Ovary (tissue), 9 donors: Measurements from ENCODE around the gene ZP1. TPM values are rescaled to one million over a fixed set of nuclear protein-coding genes. Genes with fewer than 3 reads are reported as not detected.

Experiments
- DNase-seq, 5 donors: peaks; one replicate each; pipeline ENCODE4 v3.0.0-alpha.2; 2019 to 2020
- H3K27ac ChIP-seq, 2 donors: fragments of 200-600 bp; one replicate each; pipeline versions ENCODE4 v1.5.1 to v1.8.0; 2019 to 2022
- H3K27me3 ChIP-seq: fragments of 200-600 bp; one replicate; pipeline ENCODE4 v1.8.0; 2022
- H3K36me3 ChIP-seq: fragments of 200-600 bp; sonication (generic); one replicate; pipeline ENCODE4 v1.5.1; 2019
- H3K4me1 ChIP-seq: one replicate; pipeline ENCODE4 v1.8.1; 2013; ENCODE audit warnings: mild to moderate bottlenecking, moderate library complexity; ENCODE audit not compliant: insufficient read depth
- H3K4me3 ChIP-seq: fragments of 200-600 bp; sonication (generic); one replicate; pipeline ENCODE4 v1.5.1; 2017
- H3K9me3 ChIP-seq, 2 donors: fragments of 200-600 bp in 1 of 2; sonication (generic) in 1 of 2; one replicate each; pipeline versions ENCODE4 v1.5.1 to v1.8.1; 2013 to 2019; ENCODE audit warnings: mild to moderate bottlenecking in 1 of 2, moderate library complexity in 1 of 2
- EP300 ChIP-seq: sonication (generic); formaldehyde crosslinking; IDR thresholded peaks from one replicate; pipeline ENCODE4 v1.6.1; 2017; ENCODE audit warnings: antibody characterized with exemption
- POLR2A ChIP-seq: fragments of 450-650 bp; IDR thresholded peaks from one replicate; pipeline ENCODE4 v1.6.1; 2017; ENCODE audit warnings: antibody characterized with exemption, mild to moderate bottlenecking, moderate library complexity
- WGBS, 3 donors: extraction: QIAGEN DNeasy Blood & Tissue Kit in 1 of 3; methylation state at CpG; one replicate each; pipeline versions ENCODE4 v1.1.5 to v1.1.7; 2013 to 2017; 5-methylcytosine and 5-hydroxymethylcytosine counted together
- intact Hi-C, 4 donors: fragments of 100-400 bp; cut with DNase I; formaldehyde crosslinking; loops; one replicate each; pipeline versions ENCODE4 v1.11.0 to v1.15.1; 2022 to 2023
- polyA plus RNA-seq, 2 donors: library from polyadenylated mRNA; stranded (reverse); fragments of 200-250 nt in 1 of 2; fragments of 350-450 nt in 1 of 2; fragmentation: Illumina TruSeq in 1 of 2; extraction: RNeasy Lipid Tissue Mini Kit (QIAGEN cat#74804) in 1 of 2; gene quantifications; one replicate each; pipeline ENCODE4 v1.2.3, GENCODE V29; 2013 to 2014
- total RNA-seq, 7 donors: library from RNA; depleted of rRNA in 2 of 7; stranded (reverse); fragments of >200 nt in 2 of 7; fragmentation: NEBNext Ultra II Directional in 3 of 7; extraction: Animal tissue kit (Norgen Biotek cat#: 25700) in 3 of 7; gene quantifications; one replicate each; pipeline versions ENCODE4 v1.1.0 to v1.2.4, GENCODE V29; 2016 to 2023
- TF ChIP-seq, protein P1 (sequence below), 3 donors: fragments of 450-650 bp in 2 of 3; fragments of 200-600 bp in 1 of 3; IDR thresholded peaks; one replicate each; pipeline versions ENCODE4 v1.5.1 to v1.8.0; 2016 to 2022; ENCODE audit warnings: antibody characterized with exemption in 3 of 3, mild to moderate bottlenecking in 1 of 3
- donor health status: DM: no; HTN: no; CAD: no; lungs with moderate emphysema.
- donor health status: DM: no; HTN: no; CAD: no.
- donor health status: Bipolar disorder and iron deficiency.
- donor health status: DM: yes; HTN: yes; CAD: no.
- donor health status: DM: no; HTN: no; CAD: no.
- donor health status: DM: yes; HTN: yes; CAD: no.

The ZP1 gene
- total and polyA plus RNA-seq, 9 donors = 0.17 TPM; not detected in 8

DNA sequence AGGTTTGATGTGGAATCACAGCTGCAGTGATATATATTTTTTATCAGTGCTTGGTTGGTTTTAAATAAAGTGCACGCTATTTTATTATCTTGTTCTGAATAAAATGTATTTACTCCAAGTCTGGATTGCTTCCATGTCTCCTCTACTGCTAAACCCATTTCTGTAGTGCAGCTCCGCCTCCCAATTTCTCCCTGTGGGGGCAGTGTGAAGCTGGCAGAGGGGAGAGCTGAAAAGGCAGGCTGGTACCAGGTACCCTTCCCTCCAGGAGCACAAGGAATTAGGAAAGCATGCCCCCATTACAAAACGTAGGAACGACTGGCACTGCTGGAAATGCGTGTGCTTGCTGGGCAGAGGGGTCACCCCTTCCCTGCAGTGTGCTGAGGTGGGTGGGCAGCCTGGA lies 56.0 kb downstream of the ZP1 start:
- no peaks in the 10 kb centered on the region for H3K27me3 ChIP-seq
- 56 to 67% (median 61%) methylated on average over 5 of the region's 5 CpGs for whole genome bisulfite sequencing, 3 donors
- intact Hi-C loops = no loop called here

GRCh38 chr11:60923800-60924109 lies 56.4 kb downstream of the ZP1 start:
- H3K27me3 ChIP-seq = no peaks in the 10 kb centered on the region
- no peak overlapping the region for H3K27ac ChIP-seq
- no peaks in the 10 kb centered on the region for H3K36me3 ChIP-seq
- no peaks in the 10 kb centered on the region for H3K9me3 ChIP-seq
- H3K4me1 ChIP-seq = peaks cover 8% of the 10 kb centered on the region
- 44 to 56% (median 50%) methylated on average over 6 of the region's 6 CpGs for WGBS, 3 donors
- DNase-seq = no peak
- H3K4me3 ChIP-seq = no peak overlapping the region
- TF ChIP-seq POLR2A (no peak), EP300 (no peak)
- TF ChIP-seq, protein P1, sequence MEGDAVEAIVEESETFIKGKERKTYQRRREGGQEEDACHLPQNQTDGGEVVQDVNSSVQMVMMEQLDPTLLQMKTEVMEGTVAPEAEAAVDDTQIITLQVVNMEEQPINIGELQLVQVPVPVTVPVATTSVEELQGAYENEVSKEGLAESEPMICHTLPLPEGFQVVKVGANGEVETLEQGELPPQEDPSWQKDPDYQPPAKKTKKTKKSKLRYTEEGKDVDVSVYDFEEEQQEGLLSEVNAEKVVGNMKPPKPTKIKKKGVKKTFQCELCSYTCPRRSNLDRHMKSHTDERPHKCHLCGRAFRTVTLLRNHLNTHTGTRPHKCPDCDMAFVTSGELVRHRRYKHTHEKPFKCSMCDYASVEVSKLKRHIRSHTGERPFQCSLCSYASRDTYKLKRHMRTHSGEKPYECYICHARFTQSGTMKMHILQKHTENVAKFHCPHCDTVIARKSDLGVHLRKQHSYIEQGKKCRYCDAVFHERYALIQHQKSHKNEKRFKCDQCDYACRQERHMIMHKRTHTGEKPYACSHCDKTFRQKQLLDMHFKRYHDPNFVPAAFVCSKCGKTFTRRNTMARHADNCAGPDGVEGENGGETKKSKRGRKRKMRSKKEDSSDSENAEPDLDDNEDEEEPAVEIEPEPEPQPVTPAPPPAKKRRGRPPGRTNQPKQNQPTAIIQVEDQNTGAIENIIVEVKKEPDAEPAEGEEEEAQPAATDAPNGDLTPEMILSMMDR (IDR thresholded peaks at IDR 0.05) = no peak
- intact Hi-C loops = no loop called here

More for the DNA sequence above, 56.0 kb downstream of the ZP1 start:
- Histone ChIP-seq H3K4me3 (no peak overlapping the region), H3K9me3 (no peaks in the 10 kb centered on the region), H3K27ac (no peak overlapping the region), H3K4me1 (peaks cover 8% of the 10 kb centered on the region), H3K36me3 (no peaks in the 10 kb centered on the region)
- TF ChIP-seq EP300 = no peak
- DNase-seq = no peak

DNA sequence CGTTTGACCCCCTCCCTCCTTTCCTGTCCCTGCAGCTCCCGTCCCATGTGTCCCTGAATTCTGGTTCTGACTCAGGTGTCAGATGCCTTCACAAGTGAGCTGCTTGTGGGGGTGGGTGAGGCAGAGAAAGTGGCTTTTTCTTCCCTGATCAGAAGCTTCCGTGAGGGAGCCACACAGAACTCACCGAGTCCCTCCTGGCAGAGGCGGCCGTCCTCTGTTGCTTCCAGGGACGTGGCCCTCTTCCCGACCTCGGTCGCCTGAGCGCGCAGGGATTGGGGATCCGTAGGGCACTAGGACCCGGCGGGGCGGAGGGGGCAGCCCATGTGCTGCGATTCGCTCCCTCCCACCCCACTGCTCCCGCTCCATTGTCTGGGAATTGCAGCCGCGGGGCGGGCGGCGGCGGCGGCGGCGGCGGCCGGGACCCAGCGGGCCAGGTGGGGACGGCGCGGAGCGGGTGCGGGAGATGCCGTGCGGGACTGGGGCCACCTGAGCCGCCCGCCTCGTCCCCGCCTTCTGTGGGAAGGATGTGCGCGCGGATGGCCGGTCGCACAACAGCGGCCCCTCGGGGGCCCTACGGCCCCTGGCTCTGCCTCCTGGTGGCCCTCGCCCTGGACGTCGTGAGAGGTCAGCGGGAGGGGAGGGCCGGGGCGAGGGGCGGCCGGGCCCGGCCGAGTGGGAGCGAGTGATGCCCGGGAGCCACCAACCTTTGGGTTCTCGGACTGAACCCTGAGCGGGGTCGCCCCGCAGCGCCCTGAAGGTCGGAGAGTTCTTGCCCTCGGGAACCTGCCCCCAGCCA lies 57.0 kb downstream of the ZP1 start, which contains the start of gene TMEM132A:
TSS of gene TMEM132A (plus strand) at position 351 of the 796 bp plus-strand sequence. CDS start at position 525, 174 bp downstream.
- intact Hi-C loops = no loop called here
- WGBS, 3 donors = 0 to 1% (median 1%) methylated on average over 50 to 69 of the region's 69 CpGs
- TF ChIP-seq EP300 (no peak), POLR2A (no peak)
- TF ChIP-seq, protein P1 (IDR thresholded peaks at IDR 0.05) = no peak
- peaks cover 8% of the 10 kb centered on the region for H3K4me1 ChIP-seq
- peak within 1 kb of the TSS in 1 of 2 donors; percentile 18 for H3K27ac ChIP-seq
- H3K27me3 ChIP-seq = no peaks in the 10 kb centered on the region
- peak within 1 kb of the TSS; percentile 48 for H3K4me3 ChIP-seq
- no peaks in the 10 kb centered on the region for H3K9me3 ChIP-seq
- DNase-seq = peak; percentile 68 to 78 (median 75)
- H3K36me3 ChIP-seq = no peaks in the 10 kb centered on the region

Other genes with a start within 250 kb of the ZP1 start
- 10 to 100 TPM in 1 of 7 donors, 1 to 10 TPM in 4, under 1 TPM in 1, not detected in 1; 0.96 to 30.9 (median 2.5) TPM for gene MS4A8, start 167.9 kb upstream of the ZP1 start, total RNA-seq
- gene MS4A8, start 167.9 kb upstream of the ZP1 start, polyA plus RNA-seq = under 1 TPM in 1 of 2 donors, not detected in 1; 0.45 TPM
- gene MS4A18, start 142.8 kb upstream of the ZP1 start, total RNA-seq = not detected
- not detected for gene MS4A18, start 142.8 kb upstream of the ZP1 start, polyA plus RNA-seq
- 1 to 10 TPM in 1 of 7 donors, under 1 TPM in 1, not detected in 5; 0.33 to 1.1 TPM for gene MS4A15, start 110.7 kb upstream of the ZP1 start, total RNA-seq
- gene MS4A15, start 110.7 kb upstream of the ZP1 start, polyA plus RNA-seq = under 1 TPM in 1 of 2 donors, not detected in 1; 0.15 TPM
- under 1 TPM in 1 of 7 donors, not detected in 6; 0.36 TPM for gene MS4A10, start 82.2 kb upstream of the ZP1 start, total RNA-seq
- gene MS4A10, start 82.2 kb upstream of the ZP1 start, polyA plus RNA-seq = not detected
- gene CCDC86, start 25.4 kb upstream of the ZP1 start, total RNA-seq = 10 to 100 TPM in 6 of 7 donors, 1 to 10 TPM in 1; 7.0 to 32.9 (median 20.4) TPM
- gene CCDC86, start 25.4 kb upstream of the ZP1 start, polyA plus RNA-seq = 10 to 100 TPM; 10.5 to 16.4 TPM
- under 1 TPM in 5 of 7 donors, not detected in 2; 0.10 to 0.46 (median 0.15) TPM for gene PTGDR2, start 11.6 kb upstream of the ZP1 start, total RNA-seq
- under 1 TPM; 0.07 to 0.42 TPM for gene PTGDR2, start 11.6 kb upstream of the ZP1 start, polyA plus RNA-seq
- 100 to 1,000 TPM in 2 of 7 donors, 10 to 100 TPM in 5; 44.1 to 109 (median 97.2) TPM for gene PRPF19, start 39.0 kb downstream of the ZP1 start, total RNA-seq
- 10 to 100 TPM; 66.2 to 73.4 TPM for gene PRPF19, start 39.0 kb downstream of the ZP1 start, polyA plus RNA-seq
- gene TMEM109, start 46.6 kb downstream of the ZP1 start, total RNA-seq = 100 to 1,000 TPM in 5 of 7 donors, 10 to 100 TPM in 2; 88.7 to 143 (median 109) TPM
- gene TMEM109, start 46.6 kb downstream of the ZP1 start, polyA plus RNA-seq = 100 to 1,000 TPM; 133 to 145 TPM
- gene TMEM132A, start 56.9 kb downstream of the ZP1 start, total RNA-seq = 10 to 100 TPM; 16.5 to 34.1 (median 21.3) TPM
- 10 to 100 TPM in 1 of 2 donors, 1 to 10 TPM in 1; 2.9 to 21.3 TPM for gene TMEM132A, start 56.9 kb downstream of the ZP1 start, polyA plus RNA-seq
- gene SLC15A3, start 84.6 kb downstream of the ZP1 start, total RNA-seq = 10 to 100 TPM; 25.3 to 55.8 (median 43.9) TPM
- 10 to 100 TPM; 27.2 to 38.9 TPM for gene SLC15A3, start 84.6 kb downstream of the ZP1 start, polyA plus RNA-seq
- gene CD6, start 104.1 kb downstream of the ZP1 start, total RNA-seq = 1 to 10 TPM in 3 of 7 donors, under 1 TPM in 4; 0.42 to 2.2 (median 0.69) TPM
- gene CD6, start 104.1 kb downstream of the ZP1 start, polyA plus RNA-seq = 1 to 10 TPM in 1 of 2 donors, under 1 TPM in 1; 0.44 to 3.4 TPM
- 1 to 10 TPM in 1 of 7 donors, under 1 TPM in 5, not detected in 1; 0.12 to 1.3 (median 0.29) TPM for gene CD5, start 234.9 kb downstream of the ZP1 start, total RNA-seq
- gene CD5, start 234.9 kb downstream of the ZP1 start, polyA plus RNA-seq = under 1 TPM; 0.12 to 0.83 TPM